Neural progenitor cell (in vitro differentiated cells): ENCODE results near the gene SNAI3.
"Not testable (repeated sequence)": the region's sequence is repeated elsewhere in the genome, so short reads cannot be mapped to it uniquely, and the experiment has no call there.

ENCODE experiments used
- EZH2 ChIP-seq: fragments of 200-600 bp; sonication (generic); IDR thresholded peaks from 2 replicates; pipeline ENCODE4 v1.6.1; 2017; ENCODE audit warnings: antibody characterized with exemption, mild to moderate bottlenecking, moderate library complexity
- EZH2phosphoT487 ChIP-seq: fragments of 200-600 bp; sonication (generic); IDR thresholded peaks from 2 replicates; pipeline ENCODE4 v1.6.1; 2017; ENCODE audit warnings: antibody characterized with exemption
- TF ChIP-seq, protein P1 (sequence below): fragments of 200-600 bp; sonication (generic); IDR thresholded peaks from 2 replicates; pipeline ENCODE4 v1.5.1; 2017; ENCODE audit warnings: antibody characterized with exemption, mild to moderate bottlenecking

DNA sequence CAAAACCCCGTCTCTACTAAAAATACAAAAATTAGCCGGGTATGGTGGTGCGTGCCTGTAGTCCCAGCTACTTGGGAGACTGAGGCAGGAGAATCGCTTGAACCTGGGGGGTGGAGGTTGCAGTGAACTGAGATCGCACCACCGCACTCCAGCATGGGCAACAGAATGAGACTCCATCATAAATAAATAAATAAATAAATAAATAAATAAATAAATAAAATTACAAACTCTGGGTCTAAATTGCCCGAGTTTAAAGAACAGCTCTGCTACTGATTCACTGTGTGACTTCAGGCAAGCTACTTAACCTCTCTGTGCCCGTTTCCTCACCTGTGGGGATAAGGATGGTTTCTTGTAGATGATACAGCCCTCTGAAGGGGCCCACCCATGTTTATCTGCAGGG, 16.8 kb downstream of the SNAI3 start:
- TF ChIP-seq, protein P1, sequence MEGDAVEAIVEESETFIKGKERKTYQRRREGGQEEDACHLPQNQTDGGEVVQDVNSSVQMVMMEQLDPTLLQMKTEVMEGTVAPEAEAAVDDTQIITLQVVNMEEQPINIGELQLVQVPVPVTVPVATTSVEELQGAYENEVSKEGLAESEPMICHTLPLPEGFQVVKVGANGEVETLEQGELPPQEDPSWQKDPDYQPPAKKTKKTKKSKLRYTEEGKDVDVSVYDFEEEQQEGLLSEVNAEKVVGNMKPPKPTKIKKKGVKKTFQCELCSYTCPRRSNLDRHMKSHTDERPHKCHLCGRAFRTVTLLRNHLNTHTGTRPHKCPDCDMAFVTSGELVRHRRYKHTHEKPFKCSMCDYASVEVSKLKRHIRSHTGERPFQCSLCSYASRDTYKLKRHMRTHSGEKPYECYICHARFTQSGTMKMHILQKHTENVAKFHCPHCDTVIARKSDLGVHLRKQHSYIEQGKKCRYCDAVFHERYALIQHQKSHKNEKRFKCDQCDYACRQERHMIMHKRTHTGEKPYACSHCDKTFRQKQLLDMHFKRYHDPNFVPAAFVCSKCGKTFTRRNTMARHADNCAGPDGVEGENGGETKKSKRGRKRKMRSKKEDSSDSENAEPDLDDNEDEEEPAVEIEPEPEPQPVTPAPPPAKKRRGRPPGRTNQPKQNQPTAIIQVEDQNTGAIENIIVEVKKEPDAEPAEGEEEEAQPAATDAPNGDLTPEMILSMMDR = not testable (repeated sequence)
- TF ChIP-seq EZH2, EZH2phosphoT487: not testable (repeated sequence)
